ENCODE measurements around the gene NRCAM. TPM values are rescaled to one million over a fixed set of nuclear protein-coding genes. Genes with fewer than 3 reads are reported as not detected.

NRCAM gene
- total RNA-seq, 4 donors from 2014 or later, result 1.3 to 4.7 (median 2.2) TPM

DNA sequence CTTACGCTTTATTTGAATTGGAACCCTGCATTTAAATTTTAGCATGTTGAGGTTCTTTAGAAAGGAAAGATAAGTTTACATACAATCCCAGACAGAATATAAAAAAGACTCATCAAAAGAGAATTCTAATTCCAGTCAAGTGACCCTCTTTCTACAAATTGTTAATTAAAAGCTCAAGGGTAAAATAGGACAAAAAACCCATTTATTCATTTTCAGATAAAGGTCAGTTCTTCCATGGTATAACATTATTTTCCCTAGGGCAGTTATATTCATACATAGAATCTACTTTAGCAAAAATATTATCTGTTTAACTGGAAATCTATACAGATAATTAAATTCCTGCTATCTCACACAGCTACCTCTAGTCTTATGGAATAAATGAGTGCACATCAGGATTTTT is 188.6 kb downstream of the NRCAM start:
- Histone ChIP-seq H3K4me1 (no peaks in the 10 kb centered on the region), H3K27me3 (no peaks in the 10 kb centered on the region), H3K4me3 (no peak overlapping the region), H3K9me3 (no peaks in the 10 kb centered on the region), H3K36me3 (no peaks in the 10 kb centered on the region), H3K27ac (no peak overlapping the region)
- TF ChIP-seq, protein P1, sequence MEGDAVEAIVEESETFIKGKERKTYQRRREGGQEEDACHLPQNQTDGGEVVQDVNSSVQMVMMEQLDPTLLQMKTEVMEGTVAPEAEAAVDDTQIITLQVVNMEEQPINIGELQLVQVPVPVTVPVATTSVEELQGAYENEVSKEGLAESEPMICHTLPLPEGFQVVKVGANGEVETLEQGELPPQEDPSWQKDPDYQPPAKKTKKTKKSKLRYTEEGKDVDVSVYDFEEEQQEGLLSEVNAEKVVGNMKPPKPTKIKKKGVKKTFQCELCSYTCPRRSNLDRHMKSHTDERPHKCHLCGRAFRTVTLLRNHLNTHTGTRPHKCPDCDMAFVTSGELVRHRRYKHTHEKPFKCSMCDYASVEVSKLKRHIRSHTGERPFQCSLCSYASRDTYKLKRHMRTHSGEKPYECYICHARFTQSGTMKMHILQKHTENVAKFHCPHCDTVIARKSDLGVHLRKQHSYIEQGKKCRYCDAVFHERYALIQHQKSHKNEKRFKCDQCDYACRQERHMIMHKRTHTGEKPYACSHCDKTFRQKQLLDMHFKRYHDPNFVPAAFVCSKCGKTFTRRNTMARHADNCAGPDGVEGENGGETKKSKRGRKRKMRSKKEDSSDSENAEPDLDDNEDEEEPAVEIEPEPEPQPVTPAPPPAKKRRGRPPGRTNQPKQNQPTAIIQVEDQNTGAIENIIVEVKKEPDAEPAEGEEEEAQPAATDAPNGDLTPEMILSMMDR (IDR thresholded peaks at IDR 0.05), result no peak
- TF ChIP-seq EP300 (IDR thresholded peaks at IDR 0.05) (no peak), POLR2A (IDR thresholded peaks at IDR 0.05) (no peak), POLR2AphosphoS5 (IDR thresholded peaks at IDR 0.05) (no peak)
- 90 to 92% methylated on average over 1 of the region's 1 CpG for WGBS, 2 donors (ENCODE audit: low coverage in 1 of 2)
- ATAC-seq, result no peak

DNA sequence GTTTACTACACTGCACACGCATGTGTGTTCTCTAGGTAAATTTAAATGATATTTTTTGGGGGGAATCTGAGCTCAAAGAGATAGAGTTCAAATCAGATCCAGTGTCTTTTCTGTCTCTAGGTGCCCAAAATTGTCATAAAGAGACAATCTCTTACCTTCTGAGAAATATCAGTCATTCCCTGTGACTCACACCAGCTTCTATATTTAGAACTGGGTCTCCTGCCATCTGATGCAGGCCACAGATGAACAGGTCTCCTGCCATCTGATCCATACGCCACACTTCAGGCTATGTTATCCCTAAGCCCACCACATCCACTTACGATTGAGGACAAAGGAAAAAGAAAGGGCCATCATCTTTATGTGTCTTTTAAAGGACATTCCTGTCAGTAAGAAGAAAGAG is 189.7 kb downstream of the NRCAM start:
- TF ChIP-seq POLR2AphosphoS5 (IDR thresholded peaks at IDR 0.05) (no peak), EP300 (IDR thresholded peaks at IDR 0.05) (no peak), POLR2A (IDR thresholded peaks at IDR 0.05) (no peak)
- TF ChIP-seq, protein P1 (IDR thresholded peaks at IDR 0.05), result no peak
- H3K27ac ChIP-seq, result no peak overlapping the region
- H3K27me3 ChIP-seq, result no peaks in the 10 kb centered on the region
- no peak overlapping the region for H3K4me3 ChIP-seq
- no peaks in the 10 kb centered on the region for H3K36me3 ChIP-seq
- no peaks in the 10 kb centered on the region for H3K9me3 ChIP-seq
- WGBS, 2 donors (ENCODE audit: low coverage in 1 of 2), result 49 to 69% methylated on average over 3 of the region's 3 CpGs
- no peaks in the 10 kb centered on the region for H3K4me1 ChIP-seq
- no peak for ATAC-seq

DNA sequence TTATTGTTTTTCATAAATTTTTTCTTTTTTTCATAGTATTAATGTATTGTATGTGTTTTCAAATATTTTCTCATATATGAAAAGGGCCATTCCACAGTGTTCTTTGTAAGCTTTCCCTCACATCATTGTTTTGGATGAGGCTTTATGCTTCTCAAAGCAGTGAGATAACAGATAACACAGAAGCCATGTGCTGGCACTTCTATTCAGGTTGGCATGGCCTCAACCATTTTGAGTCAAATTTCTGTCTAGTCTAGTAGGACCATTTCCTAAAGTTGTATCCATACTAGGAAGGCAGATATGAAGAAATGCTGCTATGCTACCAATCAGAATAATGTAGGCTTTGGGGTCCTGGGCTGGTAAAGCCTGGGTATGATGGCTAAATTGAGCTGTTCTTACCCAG is 190.2 kb downstream of the NRCAM start:
- Histone ChIP-seq H3K4me3 (no peak overlapping the region), H3K27me3 (no peaks in the 10 kb centered on the region), H3K9me3 (no peaks in the 10 kb centered on the region), H3K4me1 (no peaks in the 10 kb centered on the region), H3K27ac (no peak overlapping the region), H3K36me3 (no peaks in the 10 kb centered on the region)
- TF ChIP-seq, protein P1 (IDR thresholded peaks at IDR 0.05), result no peak
- TF ChIP-seq EP300 (IDR thresholded peaks at IDR 0.05), result no peak
- TF ChIP-seq POLR2A (IDR thresholded peaks at IDR 0.05), result no peak
- no peak for TF ChIP-seq POLR2AphosphoS5 (IDR thresholded peaks at IDR 0.05)
- ATAC-seq, result no peak

DNA sequence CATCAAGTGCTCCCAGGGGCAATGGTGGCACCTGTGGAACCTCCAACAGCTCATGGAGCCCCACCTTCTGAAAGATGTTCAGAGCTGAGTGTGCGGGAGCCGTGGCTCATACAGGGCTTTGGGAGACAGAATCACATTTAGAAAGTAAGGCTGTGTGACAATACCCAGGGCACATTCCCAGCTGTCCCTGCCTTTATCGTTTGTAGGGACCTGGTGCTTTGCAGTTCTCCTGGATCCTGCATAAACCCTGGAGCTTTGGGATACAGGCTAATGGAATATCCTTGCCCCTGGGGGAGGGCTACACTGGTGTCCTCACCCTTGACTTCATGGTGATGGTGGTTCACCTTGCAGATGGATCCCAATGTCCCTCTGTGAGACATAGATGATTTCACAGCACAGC is 191.2 kb downstream of the NRCAM start:
- H3K4me1 ChIP-seq, result no peaks in the 10 kb centered on the region
- TF ChIP-seq, protein P1 (IDR thresholded peaks at IDR 0.05), result no peak
- TF ChIP-seq POLR2AphosphoS5 (IDR thresholded peaks at IDR 0.05) (no peak), POLR2A (IDR thresholded peaks at IDR 0.05) (no peak), EP300 (IDR thresholded peaks at IDR 0.05) (no peak)
- no peak overlapping the region for H3K27ac ChIP-seq
- H3K4me3 ChIP-seq, result no peak overlapping the region
- no peak for ATAC-seq
- H3K36me3 ChIP-seq, result no peaks in the 10 kb centered on the region
- H3K9me3 ChIP-seq, result no peaks in the 10 kb centered on the region
- H3K27me3 ChIP-seq, result no peaks in the 10 kb centered on the region
- 90% methylated on average over 2 of the region's 3 CpGs; no CpG with 5 or more reads in 1 of the 2 donors for WGBS, 2 donors (ENCODE audit: low coverage in 1 of 2)

DNA sequence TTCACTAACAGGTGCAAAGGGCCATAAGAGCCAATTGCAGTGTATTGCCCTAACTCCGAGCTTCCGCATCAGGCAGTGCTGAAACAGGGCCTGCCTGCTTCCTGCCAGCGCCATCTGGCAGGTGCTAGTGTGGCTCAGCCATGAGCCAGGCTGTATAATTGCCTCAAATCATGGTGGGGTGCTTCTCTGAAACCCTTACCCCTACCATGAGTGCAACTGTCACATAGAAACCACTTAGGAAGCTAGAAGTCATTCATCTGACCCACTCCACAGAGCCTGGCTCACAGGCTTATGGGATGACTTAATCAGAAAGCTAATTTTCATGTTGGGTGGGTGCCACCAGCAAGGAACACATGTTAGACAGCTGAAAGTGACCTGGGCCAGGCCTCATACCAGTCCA is 192.8 kb downstream of the NRCAM start:
- ATAC-seq, result no peak
- H3K4me3 ChIP-seq, result no peak overlapping the region
- no peaks in the 10 kb centered on the region for H3K4me1 ChIP-seq
- H3K27ac ChIP-seq, result no peak overlapping the region
- 100% methylated on average over 1 of the region's 3 CpGs; no CpG with 5 or more reads in 1 of the 2 donors for WGBS, 2 donors (ENCODE audit: low coverage in 1 of 2)
- H3K27me3 ChIP-seq, result no peaks in the 10 kb centered on the region
- no peaks in the 10 kb centered on the region for H3K9me3 ChIP-seq
- TF ChIP-seq POLR2A (IDR thresholded peaks at IDR 0.05) (no peak), EP300 (IDR thresholded peaks at IDR 0.05) (no peak), POLR2AphosphoS5 (IDR thresholded peaks at IDR 0.05) (no peak)
- TF ChIP-seq, protein P1 (IDR thresholded peaks at IDR 0.05), result no peak
- H3K36me3 ChIP-seq, result no peaks in the 10 kb centered on the region

Measured in gastroesophageal sphincter (tissue), 4 donors.